HG02759 (cell line): ENCODE data around the gene ZNF664.

Experiments used
- ATAC-seq: cut with Tn5 transposase; IDR thresholded peaks from one replicate; pipeline ENCODE4 v1.9.1; 2021; ENCODE audit warnings: mild to moderate bottlenecking, moderate library complexity; ENCODE audit not compliant: unreplicated experiment

ZNF664 gene

DNA sequence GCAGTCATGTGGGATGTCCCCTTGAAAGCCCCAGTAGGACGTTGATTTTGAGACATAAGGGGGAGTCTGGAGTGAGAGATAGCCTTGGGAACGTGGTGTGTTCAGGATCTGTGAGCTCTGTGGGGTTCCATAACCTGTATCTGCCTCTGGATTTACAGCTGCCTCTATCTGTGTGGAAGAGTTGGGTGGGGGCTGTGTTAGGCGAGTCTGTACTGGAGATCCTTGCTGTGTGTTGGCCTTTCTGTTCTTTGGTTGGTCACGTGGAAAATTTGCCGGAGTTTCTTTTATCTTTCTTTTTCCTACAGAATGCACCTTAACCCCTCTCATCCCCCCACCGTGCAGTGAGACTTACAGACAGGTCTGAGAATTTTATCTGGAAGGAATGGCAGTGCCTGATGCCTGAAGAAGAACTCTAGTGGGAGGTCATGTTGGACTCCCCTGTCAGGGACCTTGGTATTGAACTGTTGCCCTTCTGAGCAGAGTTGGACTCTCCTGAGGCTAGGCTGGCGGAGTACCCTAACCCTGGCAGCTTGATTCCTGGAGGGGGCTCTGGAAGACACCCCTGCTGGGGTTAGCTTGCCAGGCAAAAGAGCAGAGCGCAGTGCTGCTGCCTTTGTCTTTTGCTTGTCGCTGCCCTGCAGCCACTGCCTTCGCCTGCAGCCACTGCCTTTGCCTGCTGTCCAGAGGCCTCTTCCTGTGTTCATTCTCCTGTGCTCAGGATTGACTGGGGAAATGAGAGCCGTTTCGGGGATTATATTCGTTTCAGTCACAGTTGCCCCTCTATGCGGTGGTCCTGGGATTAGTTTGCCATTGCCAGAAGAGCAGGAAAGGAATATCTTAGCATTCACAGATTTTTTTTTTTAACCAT, 34.1 kb downstream of the ZNF664 start:
- no peak for ATAC-seq

DNA sequence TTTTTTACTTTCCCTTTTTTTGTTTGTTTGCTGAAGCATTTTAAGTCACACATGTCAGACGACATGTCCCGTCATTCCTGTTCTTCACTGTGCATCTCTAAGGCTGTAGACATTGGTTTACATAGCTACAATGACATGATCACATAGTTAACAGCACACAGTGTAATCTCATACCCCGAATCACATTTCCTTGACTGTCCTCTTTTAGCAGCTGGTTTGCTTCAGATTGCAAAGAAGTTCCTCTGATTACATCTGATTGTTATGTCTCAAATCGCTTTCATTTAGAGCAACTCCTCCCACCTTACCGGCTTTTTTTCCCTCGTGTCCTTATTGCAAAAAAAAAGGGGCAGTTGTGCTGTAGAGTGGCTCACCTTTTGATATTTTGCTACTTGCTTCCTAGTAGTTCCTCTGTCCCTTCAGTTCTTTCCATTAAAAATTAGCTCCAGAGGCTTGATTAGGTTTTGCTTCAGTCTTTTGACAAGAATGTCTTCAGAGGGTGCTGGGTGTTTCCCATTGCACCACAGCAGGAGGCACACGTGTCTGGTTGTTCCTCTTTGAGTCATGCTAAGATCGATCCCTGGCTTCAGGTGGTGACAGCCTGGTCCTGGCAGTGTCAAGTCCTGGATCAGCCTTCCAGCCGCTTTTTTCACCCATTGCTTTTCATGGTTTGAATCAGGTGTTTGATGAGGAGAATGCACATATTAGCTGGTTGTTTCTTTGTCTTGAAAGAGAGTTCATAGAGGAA, 35.0 kb downstream of the ZNF664 start:
- ATAC-seq = peak; percentile 60

DNA sequence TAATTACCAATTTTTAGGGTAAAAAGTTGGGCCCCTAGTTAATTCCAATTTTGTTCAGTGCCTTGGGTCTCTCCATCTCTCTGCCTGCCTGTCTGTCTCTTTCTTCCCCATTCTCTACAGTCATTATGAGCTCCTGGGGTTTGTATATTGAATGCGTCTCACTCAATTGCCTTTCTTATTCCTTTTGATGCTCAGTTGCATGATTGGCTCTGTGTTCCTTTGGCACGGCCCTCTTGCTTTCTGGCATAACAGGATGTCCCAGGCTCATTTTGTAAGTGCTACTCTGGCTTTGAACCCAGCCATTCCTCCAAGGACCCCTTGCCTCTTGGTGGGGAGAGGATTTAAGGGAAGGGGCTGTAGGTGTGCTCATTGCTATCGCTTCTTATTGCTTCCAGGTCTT, 35.6 kb downstream of the ZNF664 start:
- no peak for ATAC-seq

DNA sequence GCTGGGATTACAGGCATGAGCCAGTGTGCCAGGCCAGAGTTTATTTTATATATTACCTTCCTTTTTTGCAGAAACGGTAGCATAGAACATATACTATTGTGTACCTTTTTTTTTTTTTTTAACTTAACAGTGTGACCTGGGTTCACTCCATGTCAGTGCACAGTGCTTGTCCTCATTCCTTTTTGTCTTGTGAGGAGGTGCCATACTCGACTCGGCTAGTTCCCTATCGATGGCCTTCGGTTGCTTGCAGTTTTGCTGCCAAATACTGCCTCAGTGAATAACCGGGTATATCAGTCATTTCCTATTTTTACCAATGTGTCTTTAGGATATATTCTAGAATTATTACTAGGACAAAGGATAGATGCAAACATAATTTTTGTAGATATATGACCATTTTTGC, 36.8 kb downstream of the ZNF664 start:
- ATAC-seq = no peak

DNA sequence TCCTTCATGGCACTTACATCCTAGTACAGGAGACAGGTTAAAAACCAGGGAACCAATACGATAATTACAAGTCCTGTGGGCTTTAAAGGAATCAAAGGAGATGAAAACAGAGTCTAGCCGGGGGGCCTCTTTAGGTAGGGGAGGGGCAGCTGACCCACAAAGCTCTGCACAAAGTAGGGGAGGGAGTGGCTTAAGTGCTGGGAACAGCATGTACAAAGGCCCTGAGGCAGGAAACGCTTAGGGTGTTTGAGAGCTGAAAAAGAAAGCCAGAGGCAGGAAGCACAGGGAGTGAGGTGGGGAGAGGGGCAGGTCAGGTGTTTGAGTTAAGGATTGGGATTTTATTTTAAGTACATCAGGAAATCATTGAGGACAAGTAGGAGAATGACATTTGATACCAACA, 37.7 kb downstream of the ZNF664 start:
- ATAC-seq = no peak

DNA sequence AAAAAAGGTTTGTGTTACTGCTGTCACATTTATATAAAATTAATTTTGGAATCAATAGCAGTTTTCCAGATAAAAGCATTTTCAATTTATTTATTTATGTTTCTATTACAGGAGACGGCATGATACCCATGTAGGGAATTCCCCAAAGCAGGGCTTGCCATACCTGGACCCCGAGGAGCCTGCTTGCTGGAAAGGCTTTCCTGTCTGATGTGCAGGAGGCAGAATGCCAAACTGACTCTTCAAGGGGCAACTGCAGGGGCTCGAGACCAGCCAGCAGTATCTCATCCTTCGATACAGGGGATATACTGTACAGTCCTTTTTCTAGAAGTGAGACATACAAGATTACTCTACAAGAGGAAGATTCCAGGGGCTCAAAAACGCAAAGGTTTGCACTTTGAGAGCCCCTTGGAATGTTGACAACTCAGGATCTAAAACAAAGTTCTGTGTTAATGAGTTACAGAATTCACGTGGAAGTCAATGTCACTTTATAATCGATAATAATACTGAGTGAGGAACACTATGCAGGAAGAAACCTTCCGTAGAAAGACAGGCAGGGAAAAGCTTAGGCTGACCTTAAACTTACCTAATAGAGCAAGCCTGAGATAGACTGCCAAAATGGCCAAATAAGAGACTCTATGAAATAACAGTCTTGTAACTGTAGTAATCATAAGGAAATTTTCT, 38.6 kb downstream of the ZNF664 start:
- ATAC-seq = no peak

DNA sequence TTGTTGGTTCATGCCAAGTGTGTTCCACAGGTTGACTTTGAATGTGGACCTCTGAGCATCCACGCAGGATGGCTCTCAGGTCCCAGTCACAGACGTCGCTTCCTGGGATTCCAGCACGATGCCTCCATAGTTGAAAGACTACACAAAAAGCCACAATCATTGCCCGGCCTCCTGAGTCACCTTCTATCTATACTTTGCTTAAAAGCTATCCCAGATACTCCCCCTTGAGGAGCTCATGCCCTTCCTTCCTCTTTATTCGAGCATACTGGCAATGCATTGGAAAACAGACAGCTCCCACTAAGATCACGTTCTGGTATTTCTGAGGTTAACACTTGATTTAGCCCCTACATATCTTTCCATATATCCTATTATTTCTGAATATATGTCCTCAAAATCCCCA, 40.1 kb downstream of the ZNF664 start:
- ATAC-seq = no peak

DNA sequence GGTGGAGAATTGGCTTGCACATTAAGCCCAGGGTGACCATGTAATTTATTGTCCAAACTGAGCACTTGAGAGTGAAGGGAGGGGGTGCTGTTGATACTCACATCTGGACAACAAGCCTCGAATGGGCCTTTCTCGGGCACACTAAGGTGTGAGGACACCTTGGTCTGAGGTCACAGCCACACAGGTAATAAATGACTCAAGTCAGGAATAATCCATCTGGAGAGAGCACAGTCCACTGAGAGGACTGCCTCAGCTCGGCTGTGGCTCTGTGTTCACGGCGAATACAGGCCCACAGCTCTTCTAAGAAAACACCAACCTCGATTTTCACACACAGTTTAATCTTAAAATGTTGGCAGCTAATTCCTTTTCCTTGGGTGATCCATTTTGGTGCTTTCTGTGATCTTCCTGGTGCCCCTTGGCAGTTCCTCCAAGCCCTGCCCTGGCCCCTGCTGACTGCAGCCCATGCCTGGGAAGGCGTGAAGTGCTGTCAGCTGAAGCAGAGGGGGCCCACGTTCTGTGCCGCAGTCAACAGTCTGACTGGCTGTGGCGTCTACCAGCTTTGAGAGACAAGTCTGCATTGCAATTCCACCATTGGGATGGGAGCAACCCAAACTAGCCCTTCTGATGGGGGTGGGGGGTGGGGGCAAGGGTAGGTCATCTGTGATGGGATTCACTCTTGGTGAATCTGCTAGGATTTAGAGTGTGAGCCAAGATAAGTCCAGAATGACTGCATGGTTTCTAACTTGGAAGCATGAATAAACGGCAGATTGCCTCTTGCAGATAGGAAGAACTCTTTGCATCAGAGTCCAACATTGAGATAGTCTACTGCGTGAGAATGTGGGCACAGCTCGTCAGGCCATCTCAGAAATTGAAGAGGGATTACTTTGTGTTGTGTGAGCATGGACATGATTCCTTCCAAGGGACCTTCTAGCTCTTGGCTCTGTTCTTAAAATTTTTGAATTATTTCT, 42.8 kb downstream of the ZNF664 start:
- ATAC-seq = no peak

DNA sequence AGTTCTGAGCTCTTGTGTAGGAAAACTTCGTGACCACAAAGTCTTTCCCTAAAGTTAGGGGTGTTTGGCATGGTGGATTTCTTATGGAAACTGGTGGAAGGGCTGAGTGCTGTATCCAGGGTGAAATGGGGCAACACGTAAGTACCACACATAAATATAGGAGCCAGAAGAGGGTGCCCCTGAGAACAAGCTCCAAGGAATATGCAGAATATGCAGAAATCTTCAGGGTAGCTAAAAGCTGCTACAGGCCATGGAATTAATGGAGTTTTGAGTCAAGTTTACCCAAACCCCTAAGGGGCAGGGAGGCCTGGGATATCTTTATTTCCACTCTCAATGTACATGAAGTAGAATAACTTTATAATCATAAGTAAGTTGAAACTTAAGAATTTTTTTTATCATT, 44.0 kb downstream of the ZNF664 start:
- no peak for ATAC-seq

DNA sequence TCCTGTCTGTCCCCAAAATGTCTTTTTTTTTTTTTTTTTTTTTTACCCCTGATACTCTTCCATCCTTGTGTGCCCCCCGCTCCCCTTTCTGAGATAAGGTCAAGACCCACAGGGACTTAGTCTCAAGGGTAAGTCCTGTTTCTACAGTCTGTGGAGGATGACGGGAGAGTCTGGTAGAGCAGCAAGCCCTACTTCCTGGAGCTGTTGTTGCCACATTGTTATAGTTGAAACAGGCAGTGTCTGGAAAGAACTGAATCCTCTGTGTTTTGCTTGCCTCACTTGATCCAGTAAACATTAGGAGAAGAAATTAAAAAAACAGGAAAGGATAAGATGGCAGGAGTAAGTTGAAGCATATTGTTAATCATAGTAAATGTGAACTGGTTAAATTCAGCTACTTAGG, 45.5 kb downstream of the ZNF664 start:
- no peak for ATAC-seq

DNA sequence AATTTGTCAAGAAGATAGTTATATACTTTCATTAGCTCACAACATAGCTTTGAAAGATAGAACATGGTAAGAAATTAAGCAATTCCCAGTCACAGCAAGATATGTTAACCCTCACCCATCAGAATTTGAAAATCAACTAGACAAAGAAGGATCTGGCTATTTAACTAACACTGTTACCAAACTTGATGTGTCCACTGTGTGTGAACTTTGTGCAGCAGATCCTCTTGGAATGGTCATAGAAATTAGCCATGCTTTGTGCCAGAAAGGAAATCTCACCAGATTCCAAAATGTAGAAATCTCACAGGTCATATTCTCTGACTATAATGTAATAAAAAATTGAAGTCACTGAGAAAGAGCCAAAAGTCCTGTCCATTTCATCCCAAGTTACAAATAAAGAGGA, 46.1 kb downstream of the ZNF664 start:
- ATAC-seq = no peak

DNA sequence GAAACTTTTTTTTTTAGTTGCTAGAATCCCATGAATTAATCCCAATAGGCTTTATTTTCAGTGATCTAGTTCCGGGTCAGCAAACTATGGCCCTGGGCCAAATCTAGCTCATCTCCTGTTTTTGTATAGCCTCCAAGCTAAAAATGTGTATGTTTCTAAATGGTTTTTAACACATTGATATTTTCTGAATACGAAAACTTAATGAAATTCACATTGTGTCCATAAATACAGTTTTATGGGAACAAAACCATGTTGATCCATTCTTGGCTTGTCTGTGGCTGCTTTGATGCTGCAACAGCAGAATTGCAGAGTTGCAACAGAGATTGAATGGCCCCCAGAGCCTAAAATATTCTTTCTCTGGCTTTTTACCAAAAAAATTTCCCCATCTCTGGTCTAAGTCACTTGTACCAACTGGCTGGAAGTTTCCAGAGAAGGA, 47.5 kb downstream of the ZNF664 start:
- ATAC-seq = no peak

DNA sequence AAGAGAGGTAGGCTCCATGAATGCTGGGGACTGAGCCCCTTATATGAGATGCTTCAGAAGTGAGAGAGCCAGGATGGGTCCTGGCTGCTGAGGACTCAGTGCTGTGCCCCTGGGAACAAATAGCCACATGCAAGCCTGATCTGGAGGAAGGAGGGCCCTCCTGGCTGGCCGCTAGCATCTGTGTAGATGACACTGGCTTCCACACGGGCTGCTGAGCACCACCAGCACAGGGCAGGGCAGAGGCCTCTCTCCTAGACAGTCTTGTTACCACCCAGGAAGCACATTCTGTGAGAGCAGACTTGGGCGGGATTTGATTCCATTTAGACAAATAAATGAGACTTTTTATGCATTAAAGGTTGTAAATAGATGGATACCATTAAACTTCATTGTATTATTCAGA, 48.0 kb downstream of the ZNF664 start:
- no peak for ATAC-seq

DNA sequence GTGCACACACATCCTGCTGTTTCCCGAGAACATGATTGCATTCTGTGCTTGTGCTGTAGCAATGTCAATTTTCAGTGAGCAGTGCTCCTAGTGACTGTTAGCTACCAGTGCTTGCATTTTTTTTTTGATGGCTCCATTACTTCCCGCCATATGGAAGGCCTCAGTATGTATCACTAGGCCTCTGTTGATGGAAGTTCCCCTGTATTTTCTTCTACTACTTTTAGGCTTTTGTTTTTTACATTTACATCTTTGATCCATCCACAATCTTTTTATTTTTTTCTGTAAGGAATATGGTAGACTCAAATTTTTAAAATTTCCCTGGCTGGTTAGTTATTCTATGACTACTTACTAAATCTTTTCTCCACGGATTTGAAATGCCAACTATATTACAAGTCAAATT, 49.1 kb downstream of the ZNF664 start:
- ATAC-seq = no peak

DNA sequence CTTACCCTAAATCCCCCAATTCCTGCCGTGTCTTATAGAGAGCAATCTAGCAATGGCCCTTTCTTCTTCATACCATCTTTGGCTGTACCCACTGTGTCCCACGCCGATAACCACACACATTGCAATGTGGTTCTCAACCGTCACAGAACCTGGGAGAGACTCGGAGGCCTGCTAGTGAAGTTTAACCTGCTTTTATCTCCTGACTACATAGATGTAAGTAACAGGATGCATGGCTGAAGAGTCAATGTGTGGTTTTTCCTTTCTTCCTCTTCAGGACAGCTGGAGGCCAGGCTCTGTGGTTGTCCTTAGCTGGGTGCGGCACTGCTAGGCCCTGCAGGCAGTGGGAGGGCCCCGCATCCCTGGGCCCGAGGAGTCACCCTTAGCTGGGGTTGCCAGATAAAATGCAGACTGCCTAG, 51.3 kb downstream of the ZNF664 start:
- no peak for ATAC-seq

DNA sequence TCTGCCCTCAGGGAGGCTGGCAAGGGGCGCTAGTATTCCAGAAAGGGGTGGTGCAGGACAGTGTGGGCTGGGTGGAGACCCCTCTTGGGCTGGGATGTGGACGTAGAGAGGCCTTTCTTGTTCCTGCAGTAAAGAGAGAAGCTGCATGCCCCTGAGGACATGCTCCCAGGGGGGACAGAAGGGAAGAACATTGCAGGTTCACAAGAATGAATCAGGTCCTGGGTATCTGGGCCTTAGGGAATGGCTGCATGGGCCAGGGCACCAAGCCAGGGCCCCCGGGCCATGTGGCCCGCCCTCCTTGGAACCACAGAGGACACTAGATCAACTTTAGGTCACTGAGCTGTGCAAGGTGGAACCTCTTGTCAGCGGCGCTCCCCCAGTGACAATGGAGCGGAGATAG, 51.8 kb downstream of the ZNF664 start:
- ATAC-seq = no peak

DNA sequence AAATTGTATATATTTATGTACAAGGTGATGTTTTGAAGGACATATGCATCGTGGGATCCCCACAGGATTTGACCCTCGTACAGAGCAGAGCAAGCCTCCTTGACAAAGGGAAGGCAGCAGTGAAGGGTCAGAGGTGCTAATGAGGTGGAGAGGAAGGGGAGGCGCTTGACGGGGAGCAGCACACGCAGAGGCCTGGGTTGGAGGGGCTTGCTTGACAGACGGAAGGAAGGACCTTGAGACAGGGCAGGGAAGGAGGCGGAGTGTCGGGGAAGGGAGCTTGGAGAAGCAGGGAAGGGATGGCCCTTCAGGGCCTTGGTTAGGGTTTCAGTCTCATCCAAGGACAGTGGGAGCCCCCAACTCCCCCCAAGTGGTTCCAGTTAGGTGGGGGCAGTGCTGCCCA, 52.6 kb downstream of the ZNF664 start:
- ATAC-seq = no peak

DNA sequence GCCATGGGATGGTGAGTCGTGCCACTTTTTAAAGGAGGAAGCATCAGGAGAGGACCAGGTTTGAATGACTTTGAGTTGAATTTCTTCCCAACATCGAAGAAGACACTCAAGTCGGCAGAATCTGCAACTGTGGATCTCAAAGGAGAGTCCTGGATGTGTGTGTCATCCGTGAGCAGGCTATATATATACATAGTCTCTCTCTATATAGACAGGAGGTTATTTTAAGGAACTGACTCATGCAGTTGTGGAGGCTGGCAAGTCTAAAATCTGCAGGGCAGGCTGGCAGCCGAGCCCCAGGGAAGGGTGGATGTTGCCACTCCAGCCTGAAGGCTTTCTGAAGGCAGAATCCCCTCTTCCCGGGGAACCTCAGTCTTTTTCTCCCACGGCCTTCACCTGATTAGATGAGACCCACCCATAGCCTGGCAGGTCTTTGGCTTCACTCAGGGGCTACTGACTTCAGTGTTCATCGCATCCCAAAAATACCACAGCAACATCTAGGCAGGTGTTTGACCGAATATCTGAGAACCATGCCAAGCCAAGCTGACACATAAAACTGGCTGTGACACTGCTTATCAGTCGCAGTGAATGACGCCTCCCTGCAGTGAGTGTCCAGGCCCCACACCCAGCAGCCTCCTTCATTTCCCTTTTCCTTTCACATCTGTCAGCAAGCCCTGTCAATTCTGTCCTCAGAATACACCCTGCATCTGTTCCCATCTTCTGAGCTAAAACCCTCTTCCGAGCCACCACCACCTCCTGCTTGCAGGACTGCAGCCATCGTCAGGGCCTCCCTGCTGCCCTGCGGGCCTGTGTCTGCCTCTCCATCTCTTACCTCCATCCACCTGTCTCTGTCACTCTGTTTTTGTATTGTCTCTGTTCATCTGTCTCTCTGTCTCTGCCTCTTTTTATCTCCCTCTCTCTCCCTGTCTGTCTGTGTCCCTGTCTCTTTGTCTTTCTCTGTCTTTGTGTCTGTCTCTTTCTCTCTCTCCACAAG, 54.0 kb downstream of the ZNF664 start:
- ATAC-seq = no peak
